GM19452 (cell line): ENCODE measurements around the gene GRID1.
A peak's percentile ranks its signal among the peaks of the same experiment; 100 is the strongest.
"Not testable (repeated sequence)": the region's sequence is repeated elsewhere in the genome, so short reads cannot be mapped to it uniquely, and the experiment has no call there.

ENCODE experiments used
- ATAC-seq: cut with Tn5 transposase; IDR thresholded peaks from one replicate; pipeline ENCODE4 v1.9.1; 2021; ENCODE audit not compliant: unreplicated experiment

GRID1 gene

DNA sequence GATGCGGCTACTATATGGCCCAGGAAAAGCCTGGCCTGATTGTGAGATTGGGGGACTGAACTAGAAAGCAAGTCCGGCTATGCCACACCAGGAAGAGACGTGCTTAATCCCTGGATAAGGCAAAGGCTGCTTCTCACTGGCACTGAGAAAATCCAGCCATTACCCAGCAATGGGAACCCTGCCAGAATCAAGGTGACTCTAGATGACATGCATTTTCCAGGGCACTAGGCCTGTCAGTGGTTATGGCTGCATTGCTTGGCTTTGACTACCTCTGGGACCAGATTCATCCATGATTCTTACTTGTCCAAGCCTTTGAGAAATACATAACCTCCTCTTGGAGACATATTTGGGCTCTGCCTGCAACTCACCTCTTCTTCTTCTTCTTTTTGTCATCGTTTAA, 317.2 kb downstream of the GRID1 start:
- ATAC-seq: no peak

- no peak for ATAC-seq
Observed at GRCh38 chr10:86048973-86049372, 317.6 kb downstream of the GRID1 start.

DNA sequence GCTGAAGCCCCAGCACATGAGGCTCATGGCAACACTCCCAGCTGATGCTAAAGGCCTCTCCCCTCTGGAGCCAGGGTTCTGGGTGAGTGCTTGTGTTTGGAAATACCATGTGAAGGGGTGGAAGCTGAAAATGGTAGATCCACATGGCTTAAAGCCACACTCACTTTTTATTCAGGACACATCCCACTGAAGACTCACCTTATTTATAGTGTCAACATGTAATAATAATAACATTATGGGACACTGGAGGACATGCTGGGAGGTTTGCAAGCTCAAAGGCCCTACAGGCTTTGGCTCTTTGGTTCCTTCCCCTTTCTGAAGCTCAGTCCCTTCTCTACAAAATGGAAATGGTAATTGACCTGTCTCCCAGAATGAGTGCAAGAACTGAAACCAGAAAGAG, 318.0 kb downstream of the GRID1 start:
- ATAC-seq: no peak

GRCh38 chr10:86047588-86047987, 319.0 kb downstream of the GRID1 start:
- ATAC-seq: peak; percentile 51

DNA sequence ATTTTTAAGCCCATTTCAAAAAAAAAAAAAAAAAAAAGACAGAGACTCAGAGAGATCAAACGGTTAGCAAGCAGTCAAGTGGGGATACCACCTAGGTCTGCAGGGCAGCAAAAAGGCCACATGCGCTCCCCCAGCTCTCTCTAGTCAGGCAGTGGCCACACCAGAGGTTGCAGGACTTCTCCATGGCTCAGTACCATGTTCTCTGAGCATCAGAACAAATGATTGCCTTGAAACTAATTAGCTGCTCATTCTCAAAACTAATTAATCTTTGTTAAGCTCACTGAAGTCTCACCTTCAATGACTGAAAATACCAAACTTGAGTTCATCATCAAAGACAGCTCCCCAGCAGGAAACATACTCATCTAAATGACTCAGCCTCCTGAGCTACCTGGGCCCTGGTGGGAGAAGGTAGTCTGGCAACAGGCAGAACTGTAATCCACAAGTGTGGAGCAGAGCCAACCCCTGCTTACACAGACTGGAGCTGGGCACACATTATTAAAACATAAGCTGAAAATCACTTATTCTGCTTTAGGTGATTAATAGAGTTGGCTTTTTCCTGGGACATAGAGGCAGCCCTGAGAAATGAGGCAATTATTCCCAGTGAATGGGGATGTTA, 319.6 kb downstream of the GRID1 start:
- no peak for ATAC-seq

GRCh38 chr10:86045896-86046295, 320.7 kb downstream of the GRID1 start:
- ATAC-seq: no peak

DNA sequence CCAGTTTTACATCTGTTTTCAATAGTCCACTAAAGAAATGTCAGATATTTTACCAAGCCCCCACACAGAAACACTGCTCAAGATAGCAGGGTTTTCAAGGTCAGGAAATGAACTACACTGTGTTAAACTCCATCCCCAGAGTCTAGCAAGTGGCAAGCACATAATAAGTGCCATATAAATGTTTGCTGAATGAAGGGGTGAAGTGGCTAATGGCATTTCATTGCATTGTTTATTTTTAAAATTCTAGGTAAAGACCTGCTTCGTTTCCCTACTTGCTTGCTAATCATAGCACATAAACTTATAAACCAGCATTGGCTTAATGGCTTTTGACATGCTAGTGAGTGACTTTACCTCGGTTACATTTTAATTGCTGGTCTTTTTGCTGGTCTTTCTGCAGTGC, 322.6 kb downstream of the GRID1 start:
- ATAC-seq: no peak

- ATAC-seq: no peak
Observed at GRCh38 chr10:86043236-86043635, 323.4 kb downstream of the GRID1 start.

DNA sequence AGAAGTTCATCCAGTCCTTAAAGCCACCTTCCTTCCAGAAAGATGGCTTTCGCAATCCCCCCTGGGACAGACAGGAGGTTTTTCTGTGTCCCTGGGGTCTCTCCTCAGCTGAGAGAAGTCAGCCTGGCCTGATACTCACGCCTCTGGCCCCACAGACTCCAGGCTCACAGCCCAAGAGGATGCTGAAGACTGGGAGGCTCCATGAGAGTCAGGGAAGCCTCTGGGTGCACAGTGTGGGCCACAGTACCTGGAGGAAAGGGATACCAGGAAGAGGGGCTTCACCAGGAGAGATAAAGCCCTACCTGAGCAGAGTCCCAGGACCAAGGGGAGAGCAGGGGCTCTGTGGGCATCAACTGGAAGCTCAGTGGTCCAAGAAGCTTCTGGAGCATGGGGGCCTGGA, 324.4 kb downstream of the GRID1 start:
- ATAC-seq: no peak

DNA sequence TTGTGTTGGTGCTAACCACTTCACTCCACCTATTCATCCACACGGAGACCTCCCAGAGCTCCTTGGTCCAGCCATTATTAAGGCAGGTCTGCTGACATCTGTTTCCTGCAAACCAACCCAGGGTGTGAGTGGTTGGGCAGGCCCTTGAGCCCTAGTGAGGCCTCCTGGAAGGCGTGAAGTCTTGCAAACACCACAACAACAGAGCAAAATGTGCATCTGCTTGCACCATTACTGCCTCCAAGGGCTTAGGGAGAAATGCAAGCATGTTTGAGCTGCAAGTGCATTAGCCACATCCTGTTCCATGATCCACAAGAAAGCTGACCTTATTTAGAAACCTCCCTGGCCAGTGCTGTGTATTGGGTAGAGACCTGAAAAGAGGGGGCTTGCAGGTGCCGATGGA, 325.5 kb downstream of the GRID1 start:
- no peak for ATAC-seq

DNA sequence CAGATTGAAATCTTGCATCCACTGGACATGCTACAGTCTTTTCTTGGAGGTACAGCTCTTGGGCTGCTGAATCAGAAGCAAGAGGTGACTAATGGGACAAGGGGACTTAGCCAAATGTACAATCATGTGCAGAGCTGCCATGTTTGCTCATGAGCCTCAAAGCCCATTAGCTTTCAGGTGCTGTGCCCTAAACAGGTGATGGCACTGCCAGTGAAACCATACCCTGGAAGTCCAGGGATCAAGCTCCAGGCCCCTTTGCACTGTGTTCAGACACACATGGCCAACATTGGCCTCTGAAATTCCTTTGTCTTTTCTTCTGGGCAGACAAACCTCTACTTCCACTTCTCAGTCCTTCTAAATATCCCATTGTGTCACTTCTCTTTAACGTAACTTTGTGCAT, 328.2 kb downstream of the GRID1 start:
- ATAC-seq: no peak

GRCh38 chr10:86037096-86037495, 329.5 kb downstream of the GRID1 start:
- ATAC-seq: no peak

DNA sequence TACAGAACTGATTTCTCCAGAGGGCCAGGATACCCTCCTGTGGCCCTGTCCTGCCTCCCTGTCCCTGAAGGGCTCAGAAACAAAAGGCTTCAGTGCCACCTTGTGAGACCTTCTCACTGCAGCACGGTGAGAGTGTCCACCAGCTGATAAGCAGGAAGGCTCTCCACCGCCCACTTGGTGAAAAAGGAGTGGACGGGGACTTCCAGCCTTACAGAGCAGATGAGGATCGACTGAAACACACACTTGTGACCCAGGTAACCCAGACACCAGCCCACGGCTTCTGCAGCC, 330.1 kb downstream of the GRID1 start:
- no peak for ATAC-seq

DNA sequence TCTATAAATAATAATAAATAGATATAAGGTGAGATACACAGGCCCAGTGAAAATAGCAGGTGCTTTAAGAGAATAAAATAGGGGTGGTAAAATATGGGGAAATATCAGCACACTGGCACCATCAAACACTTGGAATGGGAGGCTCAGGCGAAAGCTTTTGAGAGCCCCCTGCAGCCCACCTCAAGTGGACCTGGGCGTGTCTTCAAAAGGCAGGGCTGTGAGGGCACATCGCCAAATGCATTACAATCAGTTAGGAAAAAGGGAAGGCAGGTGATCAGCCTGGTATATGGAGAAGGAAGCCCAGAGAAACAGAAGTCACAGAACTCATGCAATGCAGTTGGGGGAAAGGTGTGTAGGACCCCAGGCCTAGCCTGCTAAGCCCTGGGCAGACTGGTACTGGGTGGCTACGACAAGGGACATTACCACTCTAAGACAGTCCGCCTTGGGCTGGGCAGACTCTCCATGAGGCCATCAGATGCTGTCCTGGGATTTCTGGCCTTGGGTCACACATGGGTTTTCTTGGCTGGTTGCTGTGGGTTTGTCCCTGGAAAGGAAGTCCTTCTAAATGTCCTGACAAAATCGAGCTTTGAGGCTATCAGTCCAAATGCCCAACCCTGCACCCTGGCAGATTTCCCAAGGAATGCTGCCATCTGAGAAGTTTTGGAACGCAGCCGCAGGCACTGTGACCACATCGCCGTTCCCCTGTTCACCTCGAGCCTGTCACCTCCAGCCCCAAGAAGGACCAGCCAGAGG, 330.6 kb downstream of the GRID1 start:
- no peak for ATAC-seq

GRCh38 chr10:86034710-86035109, 331.9 kb downstream of the GRID1 start:
- no peak for ATAC-seq

- no peak for ATAC-seq
Observed at GRCh38 chr10:86033581-86033980, 333.0 kb downstream of the GRID1 start.

- not testable (repeated sequence) for ATAC-seq
Observed at GRCh38 chr10:86032087-86032486, 334.5 kb downstream of the GRID1 start.

DNA sequence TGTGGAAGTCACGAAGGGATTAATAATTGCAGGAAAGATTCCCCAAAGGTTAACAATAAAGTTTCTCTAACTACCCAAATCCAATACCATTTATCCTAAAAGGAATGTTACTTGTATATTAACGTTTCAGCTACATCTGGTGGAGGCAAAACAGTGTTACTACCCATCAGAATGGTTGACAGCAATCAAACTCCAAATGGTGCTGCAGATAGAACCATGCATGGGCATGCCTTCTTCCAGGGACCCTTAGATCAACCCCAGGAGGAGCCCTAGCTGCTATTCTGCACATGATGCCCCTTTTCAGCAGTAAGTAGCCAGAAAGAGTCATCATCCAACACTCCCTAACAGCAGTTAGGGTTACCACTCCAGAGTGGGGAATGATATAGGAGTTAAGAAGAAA, 336.3 kb downstream of the GRID1 start:
- no peak for ATAC-seq

- no peak for ATAC-seq
Observed at GRCh38 chr10:86027346-86027745, 339.2 kb downstream of the GRID1 start.

GRCh38 chr10:86025509-86025908, 341.1 kb downstream of the GRID1 start:
- no peak for ATAC-seq

- ATAC-seq: no peak
Observed at GRCh38 chr10:86024281-86025041, 342.1 kb downstream of the GRID1 start.

DNA sequence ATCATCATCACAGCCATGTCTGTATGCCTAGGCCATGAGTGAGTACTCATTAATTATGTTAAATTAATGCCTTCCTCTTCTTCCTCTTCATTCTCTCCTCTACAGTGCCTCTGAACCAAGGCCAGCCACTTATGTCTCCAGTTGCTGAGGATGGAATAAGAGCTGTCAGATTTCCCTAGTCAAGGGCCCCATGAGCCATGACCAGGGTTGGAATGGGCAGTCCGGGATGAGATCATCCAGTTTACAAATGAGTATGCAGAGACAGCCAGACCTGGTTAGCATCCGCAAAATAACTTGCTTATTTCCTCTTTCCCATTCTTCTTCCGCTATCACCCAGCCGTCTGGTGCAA, 342.7 kb downstream of the GRID1 start:
- ATAC-seq: no peak
